Duodenal mucosa (tissue), 2 donors: ENCODE data around the gene FAM83D.

ENCODE experiments used
- H3K27ac ChIP-seq: one replicate; pipeline ENCODE4 v1.7.0; 2013; ENCODE audit warnings: low read depth, low read length
- H3K27me3 ChIP-seq, 2 donors: one replicate each; pipeline ENCODE4 v1.7.0; 2013; ENCODE audit warnings: low read length in 2 of 2, control low read depth in 1 of 2; ENCODE audit not compliant: insufficient read depth in 2 of 2, control insufficient read depth in 1 of 2
- H3K36me3 ChIP-seq, 2 donors: one replicate each; pipeline ENCODE4 v1.7.0; 2013; ENCODE audit warnings: low read length in 2 of 2, control low read depth in 1 of 2; ENCODE audit not compliant: insufficient read depth in 2 of 2, control insufficient read depth in 1 of 2
- H3K4me1 ChIP-seq, 2 donors: one replicate each; pipeline ENCODE4 v1.7.0; 2013; ENCODE audit warnings: low read length in 2 of 2, control low read depth in 1 of 2; ENCODE audit not compliant: insufficient read depth in 2 of 2, control insufficient read depth in 1 of 2
- H3K4me3 ChIP-seq, 2 donors: one replicate each; pipeline ENCODE4 v1.7.0; 2013; ENCODE audit warnings: low read length in 2 of 2, low read depth in 1 of 2
- H3K9ac ChIP-seq, 2 donors: one replicate each; pipeline ENCODE4 v1.7.0; 2013; ENCODE audit warnings: low read length in 2 of 2, low read depth in 1 of 2
- H3K9me3 ChIP-seq, 2 donors: one replicate each; pipeline ENCODE4 v1.7.0; 2013; ENCODE audit warnings: low read length in 2 of 2, control low read depth in 1 of 2; ENCODE audit not compliant: control insufficient read depth in 1 of 2

The FAM83D gene

GRCh38 chr20:38926142-38926933 lies at the start of gene FAM83D:
FAM83D (plus strand) TSS chr20:38926417; CDS start chr20:38926443, 26 bp downstream.
- peak within 1 kb of the TSS; percentile 66 to 74 for H3K9ac ChIP-seq
- no peak within 1 kb of the TSS for H3K27ac ChIP-seq

GRCh38 chr20:38877483-38877882 lies 48.7 kb upstream of the FAM83D start:
- no peak overlapping the region for H3K4me3 ChIP-seq
- no peaks in the 10 kb centered on the region for H3K36me3 ChIP-seq
- no peak overlapping the region for H3K27ac ChIP-seq
- H3K4me1 ChIP-seq = peaks cover 16 to 32% of the 10 kb centered on the region in 2 donors
- H3K9ac ChIP-seq = no peak overlapping the region
- H3K27me3 ChIP-seq = peaks cover 0 to 3% of the 10 kb centered on the region in 2 donors
- H3K9me3 ChIP-seq = no peaks in the 10 kb centered on the region

More at GRCh38 chr20:38926142-38926933, at the start of gene FAM83D:
- H3K4me1 ChIP-seq = peaks cover 6 to 12% of the 10 kb centered on the region in 2 donors
- no peaks in the 10 kb centered on the region for H3K36me3 ChIP-seq
- H3K4me3 ChIP-seq = peak within 1 kb of the TSS; percentile 79 to 86
- H3K9me3 ChIP-seq = no peaks in the 10 kb centered on the region
- no peaks in the 10 kb centered on the region for H3K27me3 ChIP-seq

GRCh38 chr20:38878866-38879265 lies 47.4 kb upstream of the FAM83D start:
- H3K27me3 ChIP-seq = peaks cover 0 to 3% of the 10 kb centered on the region in 2 donors
- no peaks in the 10 kb centered on the region for H3K9me3 ChIP-seq
- H3K4me3 ChIP-seq = no peak overlapping the region
- peaks cover 15 to 37% of the 10 kb centered on the region in 2 donors for H3K4me1 ChIP-seq
- no peak overlapping the region for H3K9ac ChIP-seq
- no peaks in the 10 kb centered on the region for H3K36me3 ChIP-seq
- H3K27ac ChIP-seq = no peak overlapping the region

GRCh38 chr20:38880952-38881735 lies 45.1 kb upstream of the FAM83D start:
- no peak overlapping the region for H3K9ac ChIP-seq
- H3K9me3 ChIP-seq = no peaks in the 10 kb centered on the region
- H3K27ac ChIP-seq = no peak overlapping the region
- no peak overlapping the region for H3K4me3 ChIP-seq
- peaks cover 3 to 19% of the 10 kb centered on the region in 2 donors for H3K4me1 ChIP-seq
- peaks cover 0 to 3% of the 10 kb centered on the region in 2 donors for H3K27me3 ChIP-seq
- no peaks in the 10 kb centered on the region for H3K36me3 ChIP-seq

- Histone ChIP-seq H3K27ac (no peak overlapping the region), H3K9me3 (no peaks in the 10 kb centered on the region), H3K4me1 (peaks cover 3 to 19% of the 10 kb centered on the region in 2 donors), H3K36me3 (no peaks in the 10 kb centered on the region), H3K4me3 (no peak overlapping the region), H3K9ac (no peak overlapping the region), H3K27me3 (peaks cover 0 to 3% of the 10 kb centered on the region in 2 donors)
These were observed 44.3 kb upstream of the FAM83D start for GRCh38 chr20:38881806-38882440.

GRCh38 chr20:38882600-38882999 lies 43.6 kb upstream of the FAM83D start:
- H3K4me3 ChIP-seq = no peak overlapping the region
- no peak overlapping the region for H3K9ac ChIP-seq
- peaks cover 0 to 3% of the 10 kb centered on the region in 2 donors for H3K27me3 ChIP-seq
- no peaks in the 10 kb centered on the region for H3K9me3 ChIP-seq
- no peak overlapping the region for H3K27ac ChIP-seq
- H3K36me3 ChIP-seq = no peaks in the 10 kb centered on the region
- peaks cover 3 to 19% of the 10 kb centered on the region in 2 donors for H3K4me1 ChIP-seq

- no peak overlapping the region for H3K4me3 ChIP-seq
- H3K36me3 ChIP-seq = no peaks in the 10 kb centered on the region
- H3K27ac ChIP-seq = no peak overlapping the region
- no peaks in the 10 kb centered on the region for H3K9me3 ChIP-seq
- H3K9ac ChIP-seq = no peak overlapping the region
- H3K27me3 ChIP-seq = peaks cover 0 to 3% of the 10 kb centered on the region in 2 donors
- peaks cover 3 to 16% of the 10 kb centered on the region in 2 donors for H3K4me1 ChIP-seq
These were observed 42.9 kb upstream of the FAM83D start for GRCh38 chr20:38883081-38883980.

- Histone ChIP-seq H3K27me3 (peaks cover 0 to 3% of the 10 kb centered on the region in 2 donors), H3K4me1 (peaks cover 3 to 15% of the 10 kb centered on the region in 2 donors), H3K9me3 (no peaks in the 10 kb centered on the region), H3K27ac (no peak overlapping the region), H3K36me3 (no peaks in the 10 kb centered on the region), H3K9ac (no peak overlapping the region), H3K4me3 (no peak overlapping the region)
These were observed 42.1 kb upstream of the FAM83D start for GRCh38 chr20:38883981-38884733.

- H3K4me3 ChIP-seq = no peak overlapping the region
- peaks cover 3 to 15% of the 10 kb centered on the region in 2 donors for H3K4me1 ChIP-seq
- no peak overlapping the region for H3K27ac ChIP-seq
- H3K27me3 ChIP-seq = no peaks in the 10 kb centered on the region
- H3K36me3 ChIP-seq = no peaks in the 10 kb centered on the region
- H3K9ac ChIP-seq = no peak overlapping the region
- H3K9me3 ChIP-seq = no peaks in the 10 kb centered on the region
These were observed 40.9 kb upstream of the FAM83D start for GRCh38 chr20:38885357-38885756.
